GM12872 (cell line): ENCODE measurements around the gene FABP6.

Experiments
- CTCF ChIP-seq: IDR thresholded peaks from 3 replicates; pipeline ENCODE4 v1.5.1; 2011; ENCODE audit warnings: low read depth, mild to moderate bottlenecking, low read length, moderate library complexity; ENCODE audit not compliant: insufficient read depth

The FABP6 gene

GRCh38 chr5:160230686-160231527 lies 1.6 kb downstream of the FABP6 start:
- no peak for TF ChIP-seq CTCF

- TF ChIP-seq CTCF, result no peak
These were observed 2.6 kb downstream of the FABP6 start for GRCh38 chr5:160231783-160232342.

GRCh38 chr5:160233215-160233614 lies 3.9 kb downstream of the FABP6 start:
- TF ChIP-seq CTCF, result no peak

- TF ChIP-seq CTCF, result no peak
These were observed 6.4 kb downstream of the FABP6 start for GRCh38 chr5:160235731-160236130.

- no peak for TF ChIP-seq CTCF
These were observed 8.3 kb downstream of the FABP6 start for GRCh38 chr5:160237571-160238093.

GRCh38 chr5:160240350-160240749 lies 11.0 kb downstream of the FABP6 start:
- TF ChIP-seq CTCF, result no peak

GRCh38 chr5:160242145-160242544 lies 12.8 kb downstream of the FABP6 start:
- TF ChIP-seq CTCF, result no peak
